ENCODE measurements around the gene SENP7. TPM values are rescaled to one million over a fixed set of nuclear protein-coding genes. Genes with fewer than 3 reads are reported as not detected.
"Not testable (repeated sequence)": the region's sequence is repeated elsewhere in the genome, so short reads cannot be mapped to it uniquely, and the experiment has no call there.

The SENP7 gene
- total RNA-seq, 1 donor from 2014 or later: 8.1 TPM

DNA sequence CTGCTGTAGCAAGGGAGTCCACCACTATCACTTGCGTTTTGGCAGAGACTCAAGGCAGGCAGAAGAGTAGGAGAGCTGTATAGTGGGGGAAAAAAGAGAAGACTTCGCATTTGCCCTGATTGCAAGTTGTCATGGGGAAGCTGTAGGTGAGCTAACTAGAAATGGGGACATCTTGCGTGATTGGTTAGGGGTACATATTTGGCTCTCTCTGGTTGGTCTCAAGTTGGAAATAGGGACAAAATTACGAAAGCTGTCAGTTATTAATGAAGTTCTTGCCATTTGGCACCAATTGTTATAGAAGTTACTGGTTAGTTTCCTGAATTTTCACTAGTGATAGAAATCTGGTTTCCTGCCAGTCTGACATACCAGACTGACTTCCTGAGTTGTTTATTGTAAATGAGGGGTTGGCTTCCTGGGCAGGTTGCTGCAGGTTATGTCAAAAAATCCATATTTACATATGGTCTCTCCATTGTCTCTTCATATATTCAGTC lies 8.2 kb upstream of the SENP7 start:
- peak; percentile 79 to 92 for DNase-seq (ENCODE audit: low read depth in 2 of 2)

- no peak for DNase-seq (ENCODE audit: low read depth in 2 of 2)
Observed at GRCh38 chr3:101519685-101520365, 6.8 kb upstream of the SENP7 start.

DNA sequence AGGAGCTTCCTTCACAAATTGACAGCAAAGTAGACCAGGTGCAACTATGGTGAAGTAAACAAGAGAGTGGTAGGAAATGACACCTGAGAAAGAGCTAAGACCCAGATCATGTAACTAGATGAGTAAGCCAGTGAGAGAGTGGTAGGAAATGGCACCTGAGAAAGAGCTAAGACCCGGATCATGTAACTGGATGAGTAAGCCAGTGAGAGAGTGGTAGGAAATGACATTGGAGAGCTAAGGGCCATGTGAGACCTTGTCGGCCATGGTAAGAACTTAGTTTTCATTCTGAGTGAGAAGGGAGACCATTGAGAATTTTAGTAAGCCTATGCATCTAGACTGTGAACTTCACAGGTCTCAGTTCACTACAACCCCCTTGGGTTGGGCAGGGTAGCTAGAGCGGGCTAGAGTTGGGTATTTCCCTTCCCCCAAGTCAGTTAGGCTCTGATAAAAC lies 5.4 kb upstream of the SENP7 start:
- DNase-seq (ENCODE audit: low read depth in 2 of 2): peak in 1 of 2 donors; percentile 28

- DNase-seq (ENCODE audit: low read depth in 2 of 2): no peak
Observed at GRCh38 chr3:101513419-101513986, 491 bp upstream of the SENP7 start.

GRCh38 chr3:101512396-101512645 lies 691 bp downstream of the SENP7 start:
- no peak for DNase-seq (ENCODE audit: low read depth in 2 of 2)

DNA sequence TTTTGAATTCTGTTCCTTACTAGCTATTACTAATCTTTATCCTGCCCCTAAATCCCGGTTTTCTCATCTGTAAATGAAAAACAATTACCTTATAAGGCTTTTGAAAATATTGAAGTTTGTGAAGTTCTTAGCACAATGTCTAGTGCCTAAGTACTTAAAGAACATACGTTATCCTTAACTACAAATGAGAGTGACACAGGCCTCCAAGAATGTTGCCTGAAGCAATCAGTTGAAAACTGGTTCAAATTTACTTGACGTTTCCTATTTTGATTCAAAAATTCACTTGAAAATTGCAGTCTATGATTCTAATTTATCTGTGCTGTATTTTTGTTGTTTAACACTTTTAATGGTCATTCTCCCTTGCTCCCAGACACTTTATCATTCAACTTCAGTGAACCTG lies 3.2 kb downstream of the SENP7 start:
- no peak for DNase-seq (ENCODE audit: low read depth in 2 of 2)

GRCh38 chr3:101509281-101509680 lies 3.7 kb downstream of the SENP7 start:
- no peak for DNase-seq (ENCODE audit: low read depth in 2 of 2)

DNA sequence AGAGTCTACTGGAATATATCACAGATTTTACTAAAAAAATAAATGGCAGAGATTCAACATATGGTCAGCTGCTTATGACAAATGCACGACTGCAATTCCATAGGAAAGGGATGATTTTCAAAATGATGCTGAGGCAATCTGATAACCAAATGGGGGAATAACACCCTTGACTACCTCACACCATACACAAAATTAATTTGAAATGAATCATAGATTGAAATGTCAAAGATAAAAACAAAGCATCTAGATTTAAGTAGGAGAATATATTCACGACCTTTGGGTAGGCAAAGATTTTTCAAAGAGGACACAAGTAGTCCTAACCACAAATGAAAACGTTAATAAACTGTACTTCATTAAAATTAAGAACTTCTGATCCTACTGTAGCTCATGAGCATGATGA lies 11.2 kb downstream of the SENP7 start:
- DNase-seq (ENCODE audit: low read depth in 2 of 2): no peak

DNA sequence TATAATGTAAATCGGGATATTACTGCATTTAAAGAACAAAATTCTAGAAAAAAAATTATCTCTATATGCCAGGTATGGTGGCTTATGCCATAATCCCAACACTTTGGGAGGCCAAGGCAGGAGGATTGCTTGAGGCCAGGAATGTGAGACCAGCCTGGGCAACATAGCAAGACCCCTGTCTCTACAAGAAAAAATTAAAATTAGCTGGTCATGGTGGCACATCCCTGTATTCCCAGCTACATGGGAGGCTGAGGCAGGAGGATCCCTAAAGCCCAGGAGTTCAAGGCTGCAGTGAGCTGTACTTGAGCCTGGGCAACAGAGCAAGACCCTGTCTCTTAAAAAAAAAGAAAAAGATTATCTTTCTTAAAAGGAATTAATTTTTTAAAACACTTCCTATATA lies 12.8 kb downstream of the SENP7 start:
- DNase-seq (ENCODE audit: low read depth in 2 of 2): no peak

- no peak for DNase-seq (ENCODE audit: low read depth in 2 of 2)
Observed at GRCh38 chr3:101497803-101498202, 15.2 kb downstream of the SENP7 start.

GRCh38 chr3:101495552-101495951 lies 17.5 kb downstream of the SENP7 start:
- DNase-seq (ENCODE audit: low read depth in 2 of 2): peak in 1 of 2 donors; percentile 1

DNA sequence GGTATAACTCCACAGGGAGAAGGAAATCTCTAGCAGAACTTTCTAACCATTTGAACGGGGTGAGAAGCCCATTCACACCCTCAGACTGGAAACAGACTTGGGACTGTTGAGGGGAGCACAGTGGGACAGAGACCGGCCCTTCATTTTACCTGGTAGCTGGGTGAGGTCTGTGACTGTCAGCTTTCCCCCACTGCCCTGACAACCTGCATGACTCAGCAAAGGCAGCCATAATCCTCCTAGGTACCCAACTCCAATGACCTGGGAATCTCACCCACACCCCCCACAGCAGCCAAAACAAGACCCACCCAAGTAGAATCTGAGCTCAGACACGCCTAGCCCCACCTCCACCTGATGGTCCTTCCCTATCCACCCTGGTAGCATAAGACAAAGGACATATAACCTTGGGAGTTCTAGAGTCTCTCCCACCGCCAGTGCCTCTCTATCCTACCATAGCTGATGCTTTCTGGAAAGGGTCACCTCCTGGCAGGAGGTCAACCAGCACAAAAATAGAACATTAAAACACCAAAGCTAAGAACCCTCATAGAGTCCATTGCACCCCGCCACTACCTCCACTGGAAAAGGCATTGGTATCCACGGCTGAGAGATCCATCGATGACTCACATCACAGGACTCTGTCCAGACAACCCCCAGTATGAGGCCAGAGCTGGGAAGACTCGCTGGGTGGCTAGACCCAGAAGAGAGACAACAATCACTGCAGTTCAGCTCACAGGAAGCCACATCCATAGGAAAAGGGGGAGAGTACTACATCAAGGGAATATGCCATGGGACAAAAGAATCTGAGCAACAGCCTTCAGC lies 28.0 kb downstream of the SENP7 start:
- peak in 1 of 2 donors; percentile 64 for DNase-seq (ENCODE audit: low read depth in 2 of 2)

GRCh38 chr3:101478980-101479379 lies 34.0 kb downstream of the SENP7 start:
- no peak for DNase-seq (ENCODE audit: low read depth in 2 of 2)

DNA sequence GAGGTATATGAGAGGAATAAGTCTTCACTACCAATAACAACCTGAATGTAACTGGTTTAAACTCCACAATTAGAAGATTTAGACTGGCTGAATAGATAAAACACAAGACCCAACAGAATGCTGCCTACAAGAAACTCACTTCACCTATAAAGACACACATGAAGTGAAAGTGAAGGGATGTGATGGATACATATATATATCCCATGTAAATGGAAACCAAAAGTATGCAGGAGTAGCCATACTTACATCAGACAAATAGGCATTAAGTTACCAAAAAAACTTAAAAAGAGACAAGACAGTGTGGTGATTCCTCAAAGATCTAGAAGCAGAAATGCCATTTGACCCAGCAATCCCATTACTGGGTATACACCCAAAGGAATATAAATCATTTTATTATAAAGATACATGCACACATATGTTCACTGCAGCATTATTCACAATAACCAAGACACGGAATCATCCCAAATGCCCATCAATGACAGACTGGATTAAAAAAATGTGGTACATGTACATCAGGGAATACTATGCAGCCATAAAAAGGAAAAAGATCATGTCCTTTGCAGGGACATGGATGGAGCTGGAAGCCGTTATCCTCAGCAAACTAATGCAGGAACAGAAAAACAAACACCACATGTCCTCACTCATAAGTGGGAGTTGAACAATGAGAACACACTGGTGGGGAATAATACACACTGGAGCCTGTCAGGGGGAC lies 38.0 kb downstream of the SENP7 start:
- DNase-seq (ENCODE audit: low read depth in 2 of 2): not testable (repeated sequence)

- not testable (repeated sequence) for DNase-seq (ENCODE audit: low read depth in 2 of 2)
Observed at GRCh38 chr3:101468676-101469075, 44.3 kb downstream of the SENP7 start.

- not testable (repeated sequence) for DNase-seq (ENCODE audit: low read depth in 2 of 2)
Observed at GRCh38 chr3:101467310-101467663, 45.7 kb downstream of the SENP7 start.

GRCh38 chr3:101466465-101467309 lies 46.3 kb downstream of the SENP7 start:
- no peak for DNase-seq (ENCODE audit: low read depth in 2 of 2)

GRCh38 chr3:101464235-101464634 lies 48.8 kb downstream of the SENP7 start:
- DNase-seq (ENCODE audit: low read depth in 2 of 2): no peak

DNA sequence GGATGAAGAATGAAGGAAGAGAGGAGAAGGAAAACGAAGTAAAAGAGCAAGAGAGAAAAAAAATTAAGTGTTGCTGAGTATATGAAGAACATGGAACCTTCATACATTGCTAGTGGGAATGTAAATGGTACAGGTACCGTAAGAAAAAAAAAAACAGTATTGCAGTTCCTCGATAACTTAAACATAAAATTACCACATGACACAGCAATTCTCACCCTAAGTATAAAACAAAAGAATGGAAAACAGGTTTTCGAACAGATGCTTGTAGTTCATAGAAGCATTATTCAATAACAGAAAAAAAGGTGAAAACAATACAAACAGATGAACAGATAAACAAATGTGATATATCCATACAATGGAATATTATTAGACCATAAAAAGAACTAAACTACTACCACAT lies 51.6 kb downstream of the SENP7 start:
- no peak for DNase-seq (ENCODE audit: low read depth in 2 of 2)

DNA sequence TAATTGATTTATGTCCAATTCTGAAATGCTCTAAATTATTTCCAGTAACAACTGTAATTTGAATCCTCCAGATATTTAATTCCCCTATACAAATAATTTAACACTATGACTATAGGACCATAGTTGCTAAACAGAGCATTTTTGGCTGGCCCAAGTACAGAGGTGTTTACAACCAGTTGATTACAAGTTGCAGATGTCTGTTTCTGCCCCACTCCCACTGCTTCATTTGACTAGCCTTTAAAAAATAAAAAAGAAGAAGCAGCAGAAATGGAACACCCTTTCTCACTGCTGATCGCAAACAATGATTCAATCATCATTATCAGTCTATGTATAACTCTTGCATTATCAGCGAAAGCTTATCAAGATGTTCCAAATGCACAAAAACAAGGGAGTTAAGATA lies 54.6 kb downstream of the SENP7 start:
- no peak for DNase-seq (ENCODE audit: low read depth in 2 of 2)

DNA sequence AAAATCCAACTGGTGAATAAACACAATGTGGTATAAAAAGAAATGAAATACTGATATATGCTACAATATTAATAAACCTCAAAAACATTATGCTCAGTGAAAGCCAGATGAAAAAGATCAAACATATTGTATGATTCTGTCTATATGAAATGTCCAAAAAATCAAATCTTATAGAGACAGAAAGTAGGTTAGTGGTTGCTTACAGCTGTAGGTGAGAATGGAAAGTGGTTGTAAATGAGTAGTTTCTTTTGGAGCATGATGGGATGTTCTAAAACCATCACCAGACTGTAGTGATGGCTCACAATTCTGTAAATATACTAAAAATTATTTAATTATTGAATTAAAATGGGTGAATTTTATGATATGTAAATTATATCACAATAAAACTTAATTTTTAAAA lies 58.4 kb downstream of the SENP7 start:
- DNase-seq (ENCODE audit: low read depth in 2 of 2): no peak
